Measurements from ENCODE around the gene SMU1.
"Not testable (repeated sequence)": the region's sequence is repeated elsewhere in the genome, so short reads cannot be mapped to it uniquely, and the experiment has no call there.

The SMU1 gene

DNA sequence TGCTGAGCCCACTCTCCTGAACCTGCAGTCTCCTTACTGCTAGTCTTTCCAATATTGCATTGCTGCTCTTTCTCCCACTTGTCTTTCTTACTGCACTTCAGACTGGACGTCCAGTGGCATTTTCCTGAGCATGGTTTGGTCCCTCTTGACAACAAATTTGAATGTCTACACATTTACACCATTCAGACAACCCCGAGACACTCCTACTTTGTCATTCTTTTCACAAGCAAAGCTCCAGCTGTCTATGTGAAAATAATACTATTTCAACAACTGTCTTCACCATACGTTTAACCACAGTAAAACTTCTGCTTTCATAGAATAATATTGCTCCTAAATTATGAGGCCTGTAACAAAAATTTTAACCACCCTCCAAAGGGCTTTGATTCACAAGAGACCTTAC, 64.6 kb downstream of the SMU1 start:
- no peak for ATAC-seq

DNA sequence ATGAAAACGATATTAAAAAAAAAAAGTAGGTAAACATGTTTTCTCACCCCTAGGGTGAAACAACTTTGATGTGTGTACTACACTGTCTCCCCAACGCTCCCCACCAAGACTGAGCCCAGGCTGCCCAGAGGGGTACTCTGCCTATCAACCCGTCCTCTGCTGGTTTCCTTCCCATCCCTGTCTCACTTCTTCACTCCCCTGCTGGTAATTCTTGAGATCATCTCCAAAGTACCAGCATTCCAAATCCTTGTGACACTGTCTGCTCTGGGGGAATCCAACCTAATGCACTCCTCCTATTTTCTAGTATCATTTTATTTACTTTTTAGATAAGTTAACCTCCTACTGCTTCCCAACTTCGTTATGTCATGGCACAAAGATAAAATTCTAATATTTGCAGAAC, 68.7 kb downstream of the SMU1 start:
- ATAC-seq = no peak

DNA sequence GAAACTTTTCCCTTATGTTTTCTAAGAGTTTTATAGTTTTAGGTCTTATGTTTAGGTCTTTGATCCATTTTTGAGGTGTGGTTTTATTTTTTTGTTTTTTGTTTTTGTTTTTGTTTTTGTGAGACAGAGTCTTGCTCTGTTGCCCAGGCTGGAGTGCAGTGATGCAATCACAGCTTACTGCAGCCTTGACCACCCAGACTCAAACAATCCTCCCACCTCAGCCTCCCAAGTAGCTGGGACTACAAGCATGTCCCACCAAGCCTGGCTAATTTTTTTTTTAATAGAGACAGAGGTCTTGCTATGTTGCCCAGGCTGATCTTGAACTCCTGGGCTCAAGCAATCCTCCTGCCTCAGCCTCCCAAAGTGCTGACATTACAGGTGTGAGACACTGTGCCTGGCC, 71.1 kb downstream of the SMU1 start:
- ATAC-seq = not testable (repeated sequence)

DNA sequence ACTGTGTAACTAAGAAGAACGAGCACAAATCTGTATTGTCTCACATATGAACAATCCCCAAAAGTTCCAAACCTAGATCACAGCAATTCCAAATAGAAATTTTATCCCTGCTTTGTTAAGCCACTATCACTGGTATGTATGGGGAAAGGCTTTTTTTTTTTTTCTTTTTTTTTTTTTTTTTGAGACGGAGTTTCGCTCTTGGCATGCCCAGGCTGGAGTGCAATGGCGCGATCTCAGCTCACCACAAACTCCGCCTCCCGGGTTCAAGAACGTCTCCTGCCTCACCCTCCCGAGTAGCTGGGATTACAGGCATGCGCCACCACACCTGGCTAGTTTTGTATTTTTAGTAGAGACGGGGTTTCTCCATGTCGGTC, 75.8 kb downstream of the SMU1 start:
- ATAC-seq = peak in 1 of 2 donors; percentile 1

DNA sequence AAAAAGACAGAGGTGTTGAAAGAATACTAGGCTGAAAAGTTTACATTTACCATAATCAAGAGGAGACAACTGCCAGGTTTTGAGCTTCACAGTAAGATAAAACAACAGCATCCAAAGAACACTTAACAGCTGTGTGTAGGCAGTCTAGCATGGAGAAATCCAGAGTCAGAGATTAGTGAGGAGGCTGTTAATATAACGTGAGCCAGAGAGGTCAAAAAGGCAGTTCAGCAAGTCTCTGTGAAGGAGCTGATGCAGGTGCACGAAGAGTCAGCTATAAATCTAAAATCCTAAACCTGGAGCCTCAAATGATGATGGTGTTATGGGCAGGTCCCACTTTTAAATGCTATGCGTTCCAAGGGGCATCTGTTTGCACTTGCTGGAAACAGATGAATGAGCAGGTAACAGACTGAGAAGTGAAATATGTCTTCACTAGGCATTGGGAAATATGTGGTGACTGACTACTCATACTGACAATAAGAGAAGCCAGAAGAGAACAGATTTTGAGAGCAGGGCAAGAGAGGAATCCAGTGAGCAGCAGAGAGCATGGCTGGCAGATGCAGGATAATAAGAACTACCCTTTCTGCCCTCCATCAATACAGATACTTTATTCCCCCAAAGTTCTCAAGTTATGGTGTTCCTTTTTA, 83.8 kb downstream of the SMU1 start:
- no peak for ATAC-seq

DNA sequence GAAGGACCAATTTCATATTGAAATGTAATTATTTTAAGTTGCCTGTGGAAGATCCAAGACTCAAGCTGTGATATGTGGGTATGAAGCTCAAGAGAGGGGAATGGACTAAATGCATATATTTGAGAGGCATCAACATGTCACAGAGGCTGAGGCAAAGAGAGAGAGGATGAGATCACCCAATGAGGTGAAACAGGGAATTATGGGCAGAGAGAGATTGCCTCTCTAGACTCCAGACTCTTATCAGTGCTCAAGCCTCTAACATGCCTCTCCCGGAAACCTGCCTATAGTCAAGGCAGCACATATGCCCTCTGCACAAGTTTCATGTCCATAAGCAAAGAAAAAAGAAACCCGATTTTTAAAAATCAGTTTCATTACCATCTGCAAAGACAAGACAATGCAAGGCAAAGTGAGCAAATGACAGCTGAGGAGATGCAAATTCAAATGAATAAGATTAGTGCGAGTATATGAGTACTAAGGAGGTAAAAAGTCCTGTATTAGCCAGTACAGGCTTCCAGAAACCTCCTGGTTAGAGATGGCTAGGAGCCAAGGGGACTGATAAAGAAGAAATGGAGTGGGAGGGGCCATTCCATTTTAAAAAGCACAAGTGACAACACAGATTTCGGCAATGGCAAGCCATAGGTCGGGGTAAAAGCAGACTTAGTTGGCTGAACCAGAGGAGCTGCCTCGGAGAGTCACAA, 84.4 kb downstream of the SMU1 start:
- no peak for ATAC-seq
